HPDE6-E6E7 (cell line): ENCODE data around the gene IFNK.
A peak's percentile ranks its signal among the peaks of the same experiment; 100 is the strongest.

ENCODE experiments used
- DNase-seq: peaks from one replicate; pipeline ENCODE4 v3.0.0; 2011; ENCODE audit warnings: missing footprints; ENCODE audit errors: extremely low spot score

Gene IFNK

GRCh38 chr9:27511771-27512170, 12.3 kb upstream of the IFNK start:
- no peak for DNase-seq

GRCh38 chr9:27514551-27514950, 9.5 kb upstream of the IFNK start:
- no peak for DNase-seq

GRCh38 chr9:27518006-27518405, 6.1 kb upstream of the IFNK start:
- DNase-seq: no peak

- DNase-seq: no peak
Measured at GRCh38 chr9:27518809-27519208, 5.3 kb upstream of the IFNK start.

- DNase-seq: peak; percentile 67
Measured at GRCh38 chr9:27519466-27520465, 4.3 kb upstream of the IFNK start.

- no peak for DNase-seq
Measured at GRCh38 chr9:27520986-27521385, 3.1 kb upstream of the IFNK start.

- no peak for DNase-seq
Measured at GRCh38 chr9:27523141-27523540, 949 bp upstream of the IFNK start.

- no peak for DNase-seq
Measured at GRCh38 chr9:27527702-27528075, 3.6 kb downstream of the IFNK start.

GRCh38 chr9:27528076-27528885, 4.2 kb downstream of the IFNK start:
- DNase-seq: peak; percentile 65

GRCh38 chr9:27528886-27529315, 4.8 kb downstream of the IFNK start:
- DNase-seq: peak; percentile 45

GRCh38 chr9:27529316-27530278, 5.5 kb downstream of the IFNK start, which contains the start of gene MOB3B:
MOB3B (minus strand) TSS chr9:27529814; CDS start chr9:27455550, 74,264 bp downstream.
- peak; percentile 66 for DNase-seq

- DNase-seq: no peak
Measured at GRCh38 chr9:27530915-27531755, 7.0 kb downstream of the IFNK start.

GRCh38 chr9:27532046-27532445, 8.0 kb downstream of the IFNK start:
- DNase-seq: no peak

- DNase-seq: no peak
Measured at GRCh38 chr9:27533311-27533710, 9.2 kb downstream of the IFNK start.

- DNase-seq: no peak
Measured at GRCh38 chr9:27534131-27534530, 10.0 kb downstream of the IFNK start.

- no peak for DNase-seq
Measured at GRCh38 chr9:27534658-27535209, 10.6 kb downstream of the IFNK start.

- no peak for DNase-seq
Measured at GRCh38 chr9:27535701-27536118, 11.6 kb downstream of the IFNK start.

GRCh38 chr9:27536168-27536567, 12.1 kb downstream of the IFNK start:
- no peak for DNase-seq

GRCh38 chr9:27537027-27537435, 12.9 kb downstream of the IFNK start:
- DNase-seq: no peak

GRCh38 chr9:27537756-27538155, 13.7 kb downstream of the IFNK start:
- no peak for DNase-seq
